Epithelial cell of proximal tubule (primary cell): Measurements from ENCODE around the gene ARHGEF11. TPM values are rescaled to one million over a fixed set of nuclear protein-coding genes. Genes with fewer than 3 reads are reported as not detected.
A peak's percentile ranks its signal among the peaks of the same experiment; 100 is the strongest.

ENCODE experiments used
- DNase-seq: peaks from one replicate; pipeline ENCODE4 v3.0.0-alpha.2; 2011; ENCODE audit warnings: low read depth
- H3K4me3 ChIP-seq: 2 replicates; pipeline ENCODE4 v1.5.1; 2011; ENCODE audit warnings: low read depth, mild to moderate bottlenecking, low read length
- total RNA-seq: library from RNA; depleted of rRNA; stranded (reverse); fragments of >200 nt; gene quantifications from 2 replicates; pipeline ENCODE4 v1.2.3, GENCODE V29; 2015
- TF ChIP-seq, protein P1 (sequence below): conservative IDR thresholded peaks from 2 replicates; pipeline ENCODE4 v1.5.1; 2012; ENCODE audit warnings: low read depth, mild to moderate bottlenecking, low read length

Gene ARHGEF11
- total RNA-seq, 1 donor from 2014 or later = 19.3 TPM

- DNase-seq = no peak
- TF ChIP-seq, protein P1, sequence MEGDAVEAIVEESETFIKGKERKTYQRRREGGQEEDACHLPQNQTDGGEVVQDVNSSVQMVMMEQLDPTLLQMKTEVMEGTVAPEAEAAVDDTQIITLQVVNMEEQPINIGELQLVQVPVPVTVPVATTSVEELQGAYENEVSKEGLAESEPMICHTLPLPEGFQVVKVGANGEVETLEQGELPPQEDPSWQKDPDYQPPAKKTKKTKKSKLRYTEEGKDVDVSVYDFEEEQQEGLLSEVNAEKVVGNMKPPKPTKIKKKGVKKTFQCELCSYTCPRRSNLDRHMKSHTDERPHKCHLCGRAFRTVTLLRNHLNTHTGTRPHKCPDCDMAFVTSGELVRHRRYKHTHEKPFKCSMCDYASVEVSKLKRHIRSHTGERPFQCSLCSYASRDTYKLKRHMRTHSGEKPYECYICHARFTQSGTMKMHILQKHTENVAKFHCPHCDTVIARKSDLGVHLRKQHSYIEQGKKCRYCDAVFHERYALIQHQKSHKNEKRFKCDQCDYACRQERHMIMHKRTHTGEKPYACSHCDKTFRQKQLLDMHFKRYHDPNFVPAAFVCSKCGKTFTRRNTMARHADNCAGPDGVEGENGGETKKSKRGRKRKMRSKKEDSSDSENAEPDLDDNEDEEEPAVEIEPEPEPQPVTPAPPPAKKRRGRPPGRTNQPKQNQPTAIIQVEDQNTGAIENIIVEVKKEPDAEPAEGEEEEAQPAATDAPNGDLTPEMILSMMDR = no peak
- H3K4me3 ChIP-seq = no peak overlapping the region
Observed at GRCh38 chr1:156973417-156973816, 72.1 kb downstream of the ARHGEF11 start.

GRCh38 chr1:156970017-156970416 lies 75.5 kb downstream of the ARHGEF11 start:
- DNase-seq = no peak
- H3K4me3 ChIP-seq = no peak overlapping the region
- TF ChIP-seq, protein P1 = peak; percentile 38

DNA sequence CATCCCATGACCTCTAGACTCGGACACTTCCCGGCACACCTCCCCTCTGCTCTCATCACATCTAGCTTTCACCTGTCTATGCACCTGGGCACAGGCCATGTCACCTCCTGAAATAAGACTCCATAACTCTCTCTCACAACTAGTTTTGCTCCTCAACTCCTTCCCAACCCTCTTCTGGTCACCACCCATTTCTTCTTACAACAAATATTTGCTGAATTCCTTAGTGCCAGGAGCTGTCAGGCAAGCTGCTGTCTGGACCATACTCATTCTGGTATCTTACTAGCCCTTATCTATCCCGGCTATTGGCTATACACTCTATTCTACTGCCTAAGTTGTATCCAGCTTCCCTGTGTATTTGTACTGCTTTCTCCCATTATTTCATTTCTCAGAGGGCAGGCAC lies 76.0 kb downstream of the ARHGEF11 start:
- H3K4me3 ChIP-seq = no peak overlapping the region
- TF ChIP-seq, protein P1 = no peak
- no peak for DNase-seq

DNA sequence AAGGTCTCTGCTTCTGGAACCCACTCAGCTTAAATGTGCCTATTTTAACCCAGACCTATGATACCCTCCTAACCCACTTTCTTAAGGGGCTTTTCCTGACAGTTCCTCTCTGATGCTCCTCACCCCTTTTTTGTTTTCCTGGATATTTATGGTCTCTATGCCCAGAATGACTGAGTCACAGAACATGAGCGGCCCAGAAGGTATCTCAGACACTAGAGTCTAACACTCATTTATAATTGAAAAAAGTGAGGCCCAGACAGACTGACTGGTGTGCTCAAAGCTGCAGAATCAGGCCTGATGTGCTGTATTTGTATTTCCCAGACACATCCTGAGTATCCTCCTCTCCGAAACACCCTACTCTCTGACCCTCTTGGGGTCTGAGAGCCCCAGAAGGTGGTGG lies 81.1 kb downstream of the ARHGEF11 start:
- TF ChIP-seq, protein P1 = no peak
- no peak overlapping the region for H3K4me3 ChIP-seq
- no peak for DNase-seq

- TF ChIP-seq, protein P1 = no peak
- no peak overlapping the region for H3K4me3 ChIP-seq
- DNase-seq = no peak
Observed at GRCh38 chr1:156963621-156964020, 81.9 kb downstream of the ARHGEF11 start.

DNA sequence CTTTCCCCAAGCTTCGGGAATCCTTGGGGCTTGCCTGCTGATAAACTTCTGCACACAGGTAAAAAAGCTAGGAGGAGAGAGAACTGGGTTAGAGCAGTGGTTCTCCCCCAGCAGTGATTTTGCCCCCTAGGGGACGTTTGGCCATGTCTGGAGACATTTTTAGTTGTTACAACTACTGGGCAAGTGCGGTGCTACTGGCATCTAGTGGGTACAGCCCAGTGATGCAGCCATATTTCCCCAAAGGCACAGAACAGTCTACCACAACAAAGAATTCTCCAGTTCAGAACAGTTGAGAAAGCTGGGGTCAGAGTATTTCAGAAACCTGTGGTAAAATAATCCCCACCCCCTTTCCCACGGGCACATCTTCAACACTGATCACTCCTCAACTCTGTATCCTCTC lies 83.8 kb downstream of the ARHGEF11 start:
- TF ChIP-seq, protein P1 = peak; percentile 31
- H3K4me3 ChIP-seq = no peak overlapping the region
- DNase-seq = no peak

- no peak overlapping the region for H3K4me3 ChIP-seq
- no peak for DNase-seq
- TF ChIP-seq, protein P1 = no peak
Observed at GRCh38 chr1:156959925-156960324, 85.6 kb downstream of the ARHGEF11 start.
